Cardiac fibroblast (primary cell): Measurements from ENCODE around the gene TOMM40L.

Source experiments
- DNase-seq, 2 donors: peaks; one replicate each; pipeline versions ENCODE4 v3.0.0 to v3.0.0-alpha.2; 2010; ENCODE audit warnings: low read depth in 2 of 2
- H3K4me3 ChIP-seq, 2 donors: replicated peaks in 1 of 2; 1 replicate in 1 of 2; 2 replicates in 1 of 2; pipeline ENCODE4 v1.5.1; 2011; ENCODE audit warnings: low read depth in 2 of 2, low read length in 2 of 2, mild to moderate bottlenecking in 2 of 2, moderate library complexity in 1 of 2
- CTCF ChIP-seq: IDR thresholded peaks from one replicate; pipeline ENCODE4 v1.5.1; 2011; ENCODE audit warnings: low read depth, mild to moderate bottlenecking, low read length, inconsistent platforms

Gene TOMM40L

DNA sequence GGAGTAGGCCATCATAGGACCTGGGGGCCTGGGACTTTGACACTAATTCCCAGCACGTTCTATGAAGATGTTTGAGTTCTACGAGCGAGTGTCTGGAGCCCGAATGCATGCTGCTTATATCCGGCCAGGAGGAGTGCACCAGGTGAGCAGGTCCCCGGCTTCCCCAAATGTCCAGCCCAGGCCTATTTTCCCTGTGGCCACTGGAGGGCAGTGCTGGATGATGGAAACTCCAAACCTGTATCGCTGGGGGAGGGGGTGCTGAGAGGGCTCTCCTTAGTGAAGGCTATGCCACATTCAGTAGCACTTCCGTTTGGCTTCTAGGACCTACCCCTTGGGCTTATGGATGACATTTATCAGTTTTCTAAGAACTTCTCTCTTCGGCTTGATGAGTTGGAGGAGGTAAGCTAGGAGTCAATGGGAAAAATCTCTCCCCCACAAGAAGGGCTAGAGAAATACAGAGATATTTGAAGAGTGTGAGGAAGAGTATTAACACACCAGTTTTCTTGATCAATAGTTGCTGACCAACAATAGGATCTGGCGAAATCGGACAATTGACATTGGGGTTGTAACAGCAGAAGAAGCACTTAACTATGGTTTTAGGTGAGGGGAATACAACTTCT is 16.0 kb upstream of the TOMM40L start:
- DNase-seq, result peak; percentile 81 to 82
- no peak overlapping the region for H3K4me3 ChIP-seq
- peak; percentile 96 for TF ChIP-seq CTCF

DNA sequence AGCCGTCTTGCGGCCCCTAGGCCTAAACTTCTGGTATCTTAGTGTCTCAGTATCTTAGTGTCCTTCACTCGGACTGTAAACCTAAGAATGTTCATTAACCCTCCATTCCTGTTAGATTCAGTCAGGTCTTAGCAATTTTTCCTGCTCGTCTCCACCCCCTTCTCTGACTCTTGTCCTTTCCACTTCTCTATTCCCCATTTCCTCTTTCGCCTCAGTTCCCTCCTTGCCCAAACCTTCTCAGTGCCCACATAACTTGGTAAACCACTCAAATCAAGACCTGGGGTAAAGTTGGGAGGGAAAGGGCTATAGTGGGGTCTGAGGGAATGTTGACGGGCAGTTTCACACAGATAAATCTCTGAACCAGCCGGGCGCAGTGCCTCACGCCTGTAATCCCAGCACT is 11.5 kb upstream of the TOMM40L start:
- DNase-seq, result no peak

GRCh38 chr1:161215076-161215475 is 10.8 kb upstream of the TOMM40L start, which contains the start of gene FCER1G:
Gene FCER1G, plus strand, starts transcription at chr1:161215295. Its CDS starts 27 bp downstream, at chr1:161215322.
- DNase-seq, result no peak
- no peak within 1 kb of the TSS for H3K4me3 ChIP-seq
- TF ChIP-seq CTCF, result no peak

More for the DNA sequence above, 11.5 kb upstream of the TOMM40L start:
- H3K4me3 ChIP-seq, result no peak overlapping the region
- TF ChIP-seq CTCF, result no peak

DNA sequence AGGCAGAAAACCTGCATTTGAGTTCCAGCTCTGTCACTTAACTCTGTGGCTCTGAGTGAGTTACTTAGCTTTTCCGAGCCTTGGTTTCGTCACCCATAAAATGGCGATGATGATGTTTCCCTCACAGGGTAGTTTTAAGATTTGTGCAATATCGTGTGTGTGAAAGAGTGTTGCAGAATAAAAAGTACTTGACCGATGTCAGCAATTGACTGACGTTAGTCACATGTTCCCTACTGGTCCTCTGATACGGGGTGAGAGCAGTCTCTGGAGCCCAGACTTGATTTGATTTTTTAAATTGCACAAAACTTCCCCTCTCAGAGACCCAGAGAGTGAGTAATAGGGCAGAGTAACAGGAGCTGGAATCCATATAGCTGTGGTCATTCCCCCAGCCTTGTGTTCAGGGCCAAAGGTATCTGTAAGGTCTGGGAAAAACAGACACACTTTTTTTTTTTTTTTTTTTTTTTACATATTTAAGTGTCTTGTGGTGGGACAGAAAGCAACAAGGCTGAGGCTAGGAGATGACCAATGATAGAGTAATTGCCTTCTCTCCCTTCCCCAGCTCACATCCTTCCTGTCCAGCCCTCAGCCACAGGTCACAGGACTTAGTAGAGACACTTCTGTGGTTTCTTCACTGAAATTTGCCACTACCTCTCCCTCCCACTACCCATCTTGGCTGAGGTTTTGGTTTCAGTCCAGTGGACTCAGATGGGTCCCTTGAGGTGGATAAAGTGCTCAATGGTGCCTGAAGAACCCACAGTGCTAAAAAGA is 8.7 kb upstream of the TOMM40L start:
- no peak for TF ChIP-seq CTCF
- peak; percentile 79 to 97 for DNase-seq
- H3K4me3 ChIP-seq, result peak overlapping the region in 1 of 2 donors; percentile 24

DNA sequence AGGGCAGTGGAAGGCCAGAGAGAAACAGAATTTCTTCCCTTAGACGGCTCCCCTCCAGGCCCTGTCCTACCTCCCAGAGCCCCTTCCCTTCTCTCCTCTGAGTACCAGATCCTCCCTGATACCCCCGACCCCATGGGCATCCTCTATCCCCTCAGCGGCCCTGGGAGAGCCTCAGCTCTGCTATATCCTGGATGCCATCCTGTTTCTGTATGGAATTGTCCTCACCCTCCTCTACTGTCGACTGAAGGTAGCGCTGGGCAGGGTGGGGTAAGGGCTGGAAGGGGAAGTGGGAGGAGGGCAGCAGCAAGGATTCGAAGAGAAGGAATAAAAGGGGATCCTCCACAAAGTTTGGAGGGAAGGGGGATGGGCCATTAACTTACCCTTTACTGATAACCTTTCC is 8.0 kb upstream of the TOMM40L start:
- no peak overlapping the region for H3K4me3 ChIP-seq
- no peak for TF ChIP-seq CTCF
- no peak for DNase-seq

GRCh38 chr1:161218301-161219077 is 7.4 kb upstream of the TOMM40L start:
- no peak overlapping the region for H3K4me3 ChIP-seq
- DNase-seq, result no peak
- TF ChIP-seq CTCF, result no peak
